Stimulated activated CD4-positive, alpha-beta T cell treated with anti-CD3 and anti-CD28 coated beads, Interleukin-12 subunit alpha, Interleukin-12 subunit beta, amount 100 ng/mL, for 24 hours (primary cell): Measurements from ENCODE around the gene ANKFY1.
"Not testable (repeated sequence)": the region's sequence is repeated elsewhere in the genome, so short reads cannot be mapped to it uniquely, and the experiment has no call there.

Source experiments
- DNase-seq, 2 experiments: peaks; one replicate each; pipeline ENCODE4 v3.0.0-alpha.2; 2020; ENCODE audit warnings: low read depth in 2 of 2

ANKFY1 gene

GRCh38 chr17:4156750-4157381, 106.9 kb downstream of the ANKFY1 start:
- no peak for DNase-seq

- no peak for DNase-seq
Observed at GRCh38 chr17:4155980-4156620, 107.7 kb downstream of the ANKFY1 start.

DNA sequence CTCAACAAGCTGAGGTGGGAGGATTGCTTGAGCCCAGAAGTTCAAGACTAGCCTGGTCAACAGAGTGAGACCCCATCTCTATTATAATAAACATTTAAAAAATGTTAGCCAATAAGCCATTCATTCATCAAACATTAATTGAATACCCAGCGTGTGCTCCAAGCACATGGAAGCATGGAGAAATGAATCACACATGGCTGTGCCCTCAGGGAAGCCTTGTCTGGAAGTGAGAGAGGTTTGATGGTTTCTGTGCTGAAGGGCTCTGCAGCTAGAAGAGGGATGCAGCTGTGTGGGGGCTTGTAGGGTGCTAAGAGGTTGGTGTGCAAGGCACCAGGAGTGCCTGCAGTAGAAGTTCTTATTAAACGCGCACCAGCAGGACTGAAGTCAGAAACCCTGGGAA, 109.6 kb downstream of the ANKFY1 start:
- no peak for DNase-seq

DNA sequence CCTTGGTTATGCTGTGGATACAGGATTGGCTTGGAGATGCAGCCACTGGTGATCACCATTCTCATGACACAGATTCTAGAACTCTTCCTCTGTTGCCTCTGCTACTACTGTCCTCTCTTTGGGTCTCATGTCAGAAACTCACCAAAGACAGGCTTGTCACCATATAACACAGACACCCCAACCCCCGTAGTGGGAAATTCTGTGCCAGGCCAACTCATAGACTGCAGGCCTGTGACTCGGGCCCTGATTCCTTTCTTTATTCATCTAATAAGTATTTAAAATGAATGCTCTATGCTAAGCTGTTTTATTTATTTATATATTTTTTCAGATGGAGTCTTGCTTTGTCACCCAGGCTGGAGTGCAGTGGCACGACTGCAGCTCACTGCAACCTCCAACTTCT, 111.3 kb downstream of the ANKFY1 start:
- DNase-seq = no peak

- DNase-seq = no peak
Observed at GRCh38 chr17:4150096-4150495, 113.7 kb downstream of the ANKFY1 start.

DNA sequence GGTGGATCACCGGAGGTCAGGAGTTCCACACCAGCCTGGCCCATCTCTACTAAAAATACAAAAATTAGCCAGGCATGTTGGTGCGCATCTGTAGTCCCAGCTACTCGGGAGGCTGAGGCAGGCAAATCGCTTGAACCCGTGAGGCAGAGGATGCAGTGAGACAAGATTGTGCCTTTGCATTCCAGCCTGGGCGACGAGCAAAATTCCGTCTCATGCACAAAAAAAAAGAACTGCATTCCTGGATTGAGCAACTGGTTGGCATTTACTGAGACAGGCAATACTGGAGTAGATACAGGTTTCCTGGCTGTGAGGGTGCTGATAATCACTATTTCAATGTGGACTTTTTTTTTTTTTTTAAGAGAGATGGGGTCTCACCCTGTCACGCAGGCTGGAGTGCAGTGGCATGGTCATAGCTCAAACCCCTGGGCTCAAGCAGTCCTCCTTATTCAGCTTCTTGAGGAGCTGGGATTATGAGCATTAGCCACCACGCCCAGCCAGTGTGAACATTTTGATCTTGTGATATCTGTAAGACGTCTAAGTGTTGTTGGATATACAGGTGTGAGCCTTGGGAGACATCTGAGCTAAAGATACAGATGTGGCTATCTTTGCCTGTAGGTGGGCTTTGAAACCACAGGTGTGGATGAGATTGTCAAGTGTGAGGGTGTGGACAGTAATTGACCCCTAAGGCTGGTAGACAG, 115.0 kb downstream of the ANKFY1 start:
- no peak for DNase-seq

- DNase-seq = no peak
Observed at GRCh38 chr17:4147751-4148310, 115.9 kb downstream of the ANKFY1 start.

GRCh38 chr17:4146641-4147040, 117.1 kb downstream of the ANKFY1 start:
- DNase-seq = no peak

DNA sequence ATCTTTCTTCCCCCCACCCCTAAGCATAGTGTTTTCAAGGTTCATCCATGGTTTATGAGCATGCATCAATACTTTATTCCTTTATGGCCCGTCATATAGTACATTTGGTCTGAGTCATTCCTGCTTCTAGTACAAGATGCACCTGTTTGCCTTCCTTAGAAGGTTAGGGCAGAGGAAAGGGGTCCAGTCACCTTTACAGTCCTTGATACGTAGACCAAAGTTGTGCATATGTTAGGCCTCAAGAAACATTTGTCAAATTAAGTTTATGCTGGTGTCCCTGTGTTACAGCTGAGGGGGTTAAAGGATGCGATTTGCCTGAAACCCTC, 119.4 kb downstream of the ANKFY1 start:
- DNase-seq = no peak

- DNase-seq = peak; percentile 82 to 85
Observed at GRCh38 chr17:4143563-4144421, 120.0 kb downstream of the ANKFY1 start.

DNA sequence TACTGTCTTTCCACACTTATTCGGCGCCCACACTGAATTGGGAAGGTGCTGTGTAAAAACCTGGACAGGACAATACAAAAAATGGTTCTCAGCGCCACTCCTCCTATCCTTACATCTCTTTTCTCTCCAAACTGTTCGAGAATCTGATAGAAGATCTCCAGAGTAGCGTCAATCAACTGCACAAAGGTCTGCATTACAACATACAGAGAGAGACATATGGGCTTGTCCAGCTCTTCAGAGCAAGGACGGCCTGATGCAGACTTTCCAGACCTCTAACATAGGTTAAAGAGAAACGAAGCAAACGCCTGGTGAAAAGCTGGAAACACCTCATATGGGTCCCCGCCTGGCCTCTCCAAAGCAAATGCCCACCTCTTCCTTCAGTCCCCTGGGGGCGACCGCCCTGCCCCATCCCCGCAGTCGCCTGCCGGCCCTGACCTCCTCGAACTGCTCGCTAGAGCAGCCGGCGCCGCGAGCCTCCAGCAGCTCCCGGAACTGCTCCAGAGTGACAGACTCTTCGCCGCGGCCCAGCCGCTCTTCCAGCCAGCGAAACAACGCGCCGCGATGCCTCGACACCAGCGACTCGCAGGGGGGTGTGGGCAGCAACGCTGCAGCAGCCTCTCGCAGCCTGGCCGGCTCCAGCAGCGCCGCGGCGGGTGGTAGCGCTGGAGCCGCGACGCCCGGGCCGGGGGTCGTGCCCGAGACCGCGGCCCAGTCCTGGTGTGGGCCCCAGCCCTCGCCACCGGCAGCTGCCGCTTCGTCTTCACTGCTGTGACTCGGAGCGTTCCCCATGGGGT, 121.5 kb downstream of the ANKFY1 start:
- DNase-seq = peak; percentile 5 to 6

DNA sequence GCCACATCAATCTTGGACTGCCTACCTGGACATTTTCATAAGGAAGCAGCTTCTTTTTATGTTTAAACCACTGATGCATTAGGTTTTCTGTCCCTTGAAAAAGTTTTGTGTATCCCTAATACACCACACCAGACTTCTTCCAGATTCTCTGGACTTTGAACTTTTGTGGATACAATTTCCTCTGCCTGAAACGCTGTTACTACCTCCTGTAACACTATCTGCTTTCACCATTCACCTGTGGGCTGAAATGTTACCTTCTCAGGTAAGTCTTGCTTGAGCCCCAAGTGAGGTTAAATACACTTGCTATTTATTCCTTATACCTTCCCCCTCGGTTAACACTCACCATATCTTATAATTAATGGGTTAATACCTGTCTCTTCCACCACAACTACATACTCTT, 123.7 kb downstream of the ANKFY1 start:
- DNase-seq = no peak

DNA sequence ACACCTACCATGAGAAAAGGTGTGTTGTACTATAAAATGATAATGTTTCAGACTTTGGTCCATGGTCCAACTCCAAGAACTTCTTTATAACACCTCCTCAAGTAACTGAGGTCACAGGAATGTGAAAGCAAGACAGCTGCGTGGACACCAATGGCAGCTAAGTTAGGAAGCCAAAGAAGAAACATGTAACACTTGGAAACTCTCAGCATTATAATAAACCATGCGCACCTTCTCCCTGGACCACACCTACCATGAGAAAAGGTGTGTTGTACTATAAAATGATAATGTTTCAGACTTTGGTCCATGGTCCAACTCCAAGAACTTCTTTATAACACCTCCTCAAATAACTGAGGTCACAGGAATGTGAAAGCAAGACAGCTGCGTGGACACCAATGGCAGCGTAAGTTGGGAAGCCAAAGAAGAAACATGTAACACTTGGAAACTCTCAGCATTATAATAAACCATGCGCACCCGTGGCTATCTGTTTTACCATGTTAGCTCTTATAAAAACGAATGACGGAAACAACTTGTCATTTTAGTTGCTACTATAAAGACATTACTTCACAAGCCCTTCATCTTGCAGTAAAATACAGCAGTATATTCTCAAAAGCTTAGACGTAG, 124.8 kb downstream of the ANKFY1 start:
- not testable (repeated sequence) for DNase-seq

DNA sequence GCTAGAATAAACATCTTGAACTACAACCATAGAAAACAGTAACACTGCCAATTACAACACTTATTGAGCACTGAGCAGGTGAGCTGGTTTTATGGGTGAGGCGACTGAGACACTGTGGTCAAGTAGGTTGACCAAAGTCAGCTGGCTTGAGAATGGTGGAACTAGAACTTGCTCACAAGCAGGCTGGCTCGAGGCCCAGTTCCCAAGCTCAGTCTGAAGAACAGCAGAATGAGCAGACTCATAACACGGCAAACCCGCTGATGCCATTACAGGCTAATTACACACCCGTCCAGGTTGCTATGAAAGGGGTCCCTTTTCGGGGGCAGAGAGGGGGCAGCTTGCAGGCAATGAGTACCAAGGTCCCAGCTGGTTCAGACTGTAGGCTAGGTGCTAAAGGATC, 127.4 kb downstream of the ANKFY1 start:
- no peak for DNase-seq

DNA sequence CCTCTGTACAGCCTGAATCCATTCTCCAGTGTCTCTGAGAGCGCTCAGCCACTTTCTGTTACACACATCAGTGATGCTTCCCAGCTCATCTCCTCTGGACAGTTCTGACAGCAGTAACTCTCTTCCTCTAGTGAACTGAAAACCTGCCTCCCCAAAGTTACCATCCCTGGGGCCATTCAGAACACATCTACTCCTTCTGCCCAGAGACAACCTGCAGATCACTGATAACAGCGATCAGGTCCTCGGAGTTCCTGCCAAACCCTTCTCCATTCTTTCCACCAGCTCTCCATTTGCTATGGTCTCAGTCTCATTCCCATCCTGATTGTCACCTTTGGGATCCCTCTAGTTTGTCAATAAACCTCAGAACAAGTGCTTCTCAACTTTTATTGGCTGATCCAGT, 128.3 kb downstream of the ANKFY1 start:
- no peak for DNase-seq

GRCh38 chr17:4134721-4135120, 129.1 kb downstream of the ANKFY1 start:
- no peak for DNase-seq

- no peak for DNase-seq
Observed at GRCh38 chr17:4130715-4131114, 133.1 kb downstream of the ANKFY1 start.

GRCh38 chr17:4127555-4127954, 136.2 kb downstream of the ANKFY1 start:
- no peak for DNase-seq

DNA sequence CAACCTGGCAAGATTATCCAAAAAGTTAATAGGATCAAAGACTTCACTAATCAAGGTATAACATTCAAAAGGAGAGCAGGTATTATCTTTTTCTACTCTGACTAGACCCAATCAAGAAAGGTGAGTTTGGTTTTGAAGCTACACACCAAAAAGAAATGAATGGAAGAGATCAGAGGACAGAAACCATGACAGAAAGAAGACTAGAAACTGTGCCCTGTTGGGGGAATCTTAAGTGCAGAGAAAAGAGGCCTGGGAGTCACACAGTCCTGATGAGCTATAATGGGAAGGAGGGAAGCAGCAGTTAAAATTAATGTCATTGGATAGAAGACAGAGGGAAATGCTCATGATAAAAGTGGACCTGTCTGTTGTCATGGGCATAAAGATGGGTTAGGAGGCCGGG, 138.2 kb downstream of the ANKFY1 start:
- no peak for DNase-seq

DNA sequence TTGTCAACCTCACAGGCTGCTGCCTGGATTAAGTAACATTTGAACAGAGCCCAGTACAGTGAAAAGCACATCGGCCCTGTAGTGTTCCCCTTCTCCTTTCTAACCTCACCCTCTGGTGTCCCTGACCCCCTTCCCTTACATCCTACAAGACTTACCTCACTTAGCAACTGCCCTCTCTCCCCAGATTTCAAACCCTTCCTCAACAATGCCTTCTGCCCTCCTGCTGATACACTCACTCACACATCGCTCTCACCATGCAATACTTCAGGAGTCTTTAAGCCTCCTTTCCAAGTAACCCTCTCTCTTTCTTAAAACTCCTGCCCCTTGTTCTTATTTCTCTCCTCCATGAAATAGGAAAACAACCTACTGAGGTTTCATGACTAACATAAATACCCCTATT, 138.8 kb downstream of the ANKFY1 start:
- DNase-seq = no peak

GRCh38 chr17:4120332-4120731, 143.4 kb downstream of the ANKFY1 start:
- DNase-seq = no peak
